ENCODE results near the gene SGTA.
A peak's percentile ranks its signal among the peaks of the same experiment; 100 is the strongest.

The SGTA gene

DNA sequence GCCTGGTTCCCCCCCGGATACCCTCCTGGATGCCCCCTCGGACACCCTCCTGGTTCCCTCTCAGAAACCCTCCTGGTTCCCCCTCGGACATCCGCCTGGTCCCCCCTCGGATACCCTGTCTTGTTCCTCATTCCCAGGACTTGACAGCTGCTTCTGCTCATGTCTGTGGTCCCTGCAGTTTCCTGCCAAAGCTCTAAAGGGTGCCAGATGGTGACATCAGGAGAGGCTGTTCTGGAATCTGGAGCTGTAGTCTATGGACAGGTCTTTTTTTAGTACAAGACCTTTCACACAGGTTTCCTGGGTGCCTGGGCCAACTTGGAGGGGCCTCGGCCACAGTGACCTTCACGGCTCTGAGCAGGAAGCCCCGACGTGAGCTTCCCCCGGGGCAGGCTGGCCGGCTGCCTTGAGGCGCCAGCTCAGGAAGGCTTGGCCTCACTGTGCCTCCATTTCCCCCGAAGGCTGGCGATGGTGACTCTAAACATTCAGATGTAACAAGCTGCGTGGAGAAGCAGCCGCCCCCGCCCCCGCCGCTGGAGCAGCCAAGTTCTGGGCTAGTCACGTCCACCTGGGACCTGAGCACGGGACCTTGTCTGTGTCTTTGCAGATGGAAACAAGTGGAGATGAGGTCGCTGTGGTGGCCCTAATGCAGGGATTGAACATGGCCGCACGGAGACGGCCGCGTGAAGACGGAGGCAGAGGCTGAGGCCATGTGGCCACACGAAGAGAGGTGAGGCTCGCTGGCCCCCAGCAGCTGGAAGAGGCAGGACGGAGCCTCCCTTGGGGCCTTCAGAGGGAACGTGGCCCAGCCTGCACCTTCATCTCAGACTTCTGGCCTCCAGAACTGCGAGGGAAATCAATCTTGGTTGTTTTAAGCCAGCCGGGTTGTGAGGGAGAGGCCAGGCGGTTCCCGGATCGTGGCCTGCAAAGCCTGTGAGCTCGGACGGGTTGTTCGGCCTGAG lies 12.7 kb downstream of the SGTA start:
- peak; percentile 50 for DNase-seq (ENCODE audit: low spot score)

DNA sequence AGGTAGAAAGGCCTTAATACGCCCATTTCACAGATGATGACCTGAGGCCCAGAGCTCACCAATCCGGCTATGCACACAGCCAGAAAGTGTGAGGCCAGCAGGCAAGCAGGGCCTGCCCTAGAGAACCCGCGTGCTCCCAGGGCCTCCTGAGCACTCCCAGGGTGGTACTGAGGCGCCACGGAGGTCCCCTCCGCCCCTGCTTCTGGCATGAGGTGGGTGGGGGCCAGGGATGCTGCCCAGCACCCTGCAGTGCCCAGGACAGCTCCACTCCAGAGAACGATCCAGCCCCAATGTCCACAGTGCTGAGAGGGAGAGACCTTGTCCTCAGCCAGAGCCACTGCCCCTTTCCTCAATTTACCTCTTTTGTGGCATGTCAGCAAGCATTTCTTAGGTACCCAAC lies 13.9 kb downstream of the SGTA start:
- DNase-seq (ENCODE audit: low spot score) = no peak

DNA sequence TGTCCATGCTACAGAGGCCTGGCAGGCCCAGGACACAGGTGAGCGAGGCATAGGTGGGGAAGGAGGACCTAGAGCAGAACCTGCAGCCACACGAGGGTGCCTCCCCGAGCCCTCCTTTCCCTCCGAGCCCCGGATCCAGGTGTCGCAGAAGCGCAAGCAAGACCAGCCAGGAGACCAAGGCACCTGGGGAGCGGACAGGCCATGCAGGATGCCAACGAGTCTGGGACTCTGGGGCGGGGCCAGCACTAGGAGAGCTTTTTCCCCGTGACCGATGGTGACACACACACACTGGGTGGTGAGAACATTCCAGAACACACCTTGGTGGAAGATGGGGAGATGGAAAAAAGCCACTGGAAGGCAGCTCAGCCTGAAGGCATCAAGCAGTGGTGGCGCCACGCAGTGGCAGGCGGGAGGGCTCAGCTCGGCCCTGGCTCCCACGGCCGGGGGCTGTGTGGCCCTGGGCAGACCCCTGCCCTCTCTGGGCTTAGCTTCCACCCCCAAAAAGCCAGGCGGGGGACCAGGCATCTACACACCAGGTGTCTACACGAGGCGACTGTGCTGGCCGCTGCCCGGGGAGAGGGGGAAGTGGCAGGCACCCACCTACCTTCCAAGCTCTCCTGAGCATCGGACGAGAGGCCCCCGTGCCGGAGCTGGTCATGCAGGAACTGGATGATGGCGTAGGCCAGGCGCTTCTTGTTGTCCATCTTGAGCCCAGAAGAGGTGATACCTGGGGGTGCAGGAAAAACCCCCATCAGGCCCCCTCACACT lies 14.5 kb downstream of the SGTA start:
- no peak for DNase-seq (ENCODE audit: low spot score)

DNA sequence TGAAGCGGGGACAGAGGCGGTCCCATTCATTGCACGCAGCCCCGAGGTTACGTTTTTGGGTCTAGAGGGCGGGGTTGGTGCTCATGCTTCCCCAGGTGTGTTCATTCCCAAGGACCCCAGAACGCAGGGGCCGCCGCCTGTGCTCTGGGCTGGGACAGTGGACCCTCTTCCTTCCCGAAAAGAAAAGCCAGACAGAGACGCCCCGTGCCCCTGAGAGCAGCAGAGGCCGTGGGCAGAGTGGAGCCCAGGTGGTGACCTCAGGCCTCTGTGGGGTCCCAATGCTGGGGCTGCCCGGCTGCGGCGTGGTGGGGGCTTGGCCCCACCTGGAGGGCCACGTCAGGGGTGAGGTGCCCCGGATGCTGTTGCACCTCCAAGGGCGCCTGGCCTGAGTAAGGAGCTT lies 15.4 kb downstream of the SGTA start:
- no peak for DNase-seq (ENCODE audit: low spot score)

DNA sequence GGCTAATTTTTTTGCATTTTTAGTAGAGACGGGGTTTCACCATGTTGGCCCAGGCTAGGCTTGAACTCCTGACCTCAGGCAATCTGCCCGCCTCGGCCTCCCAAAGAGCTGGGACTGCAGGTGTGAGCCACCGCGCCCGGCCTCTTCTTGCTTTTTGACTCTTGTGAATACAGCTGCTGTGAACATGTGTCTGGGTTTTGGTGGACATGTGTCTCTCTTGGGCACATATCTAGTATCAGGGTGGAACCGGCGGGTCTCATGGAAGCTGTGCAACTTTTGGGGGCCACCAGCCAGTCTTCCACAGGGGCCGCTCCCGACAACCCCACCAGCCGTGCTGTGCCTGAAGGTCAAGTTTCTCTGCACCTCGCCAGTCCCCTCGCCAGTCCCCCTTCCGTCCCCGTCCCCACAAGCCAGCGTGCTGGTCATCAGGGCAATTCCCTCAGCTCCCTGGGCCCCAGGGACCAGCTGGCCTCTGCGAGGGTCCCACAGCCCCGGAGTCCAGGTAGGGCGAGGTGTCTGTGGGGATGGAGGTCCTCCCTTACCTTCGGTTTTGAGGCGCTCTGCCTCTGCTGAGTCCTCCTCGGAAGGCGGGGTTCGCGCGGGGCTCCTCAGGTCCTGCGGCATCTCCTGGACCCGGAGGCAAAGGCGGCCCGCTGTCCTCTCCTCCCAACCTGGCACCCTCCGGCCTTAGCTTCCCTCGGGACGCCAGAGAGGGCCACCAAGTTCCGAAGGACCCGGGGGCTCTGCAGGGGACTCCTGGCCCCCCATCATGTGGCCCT lies 16.3 kb downstream of the SGTA start:
- DNase-seq (ENCODE audit: low spot score) = no peak

DNA sequence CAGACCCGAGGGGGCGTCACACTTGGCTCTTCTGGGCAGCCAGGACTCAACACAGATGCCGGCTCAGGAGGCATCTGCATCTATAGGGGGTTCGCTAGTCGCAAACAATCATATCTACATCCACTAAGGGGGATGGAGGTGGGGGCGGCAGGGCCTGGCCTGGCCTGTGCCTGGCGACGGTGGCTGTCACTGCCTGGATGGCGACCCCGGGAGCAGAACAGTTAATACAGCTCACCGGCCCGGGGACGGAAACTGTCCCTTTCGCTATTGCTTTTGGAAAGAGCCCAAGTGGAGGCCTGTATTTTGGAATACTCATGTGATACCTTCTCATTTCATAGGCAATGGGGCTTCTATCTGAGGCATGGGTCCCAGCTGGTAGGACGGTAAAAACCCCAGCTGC lies 17.7 kb downstream of the SGTA start:
- no peak for DNase-seq (ENCODE audit: low spot score)

DNA sequence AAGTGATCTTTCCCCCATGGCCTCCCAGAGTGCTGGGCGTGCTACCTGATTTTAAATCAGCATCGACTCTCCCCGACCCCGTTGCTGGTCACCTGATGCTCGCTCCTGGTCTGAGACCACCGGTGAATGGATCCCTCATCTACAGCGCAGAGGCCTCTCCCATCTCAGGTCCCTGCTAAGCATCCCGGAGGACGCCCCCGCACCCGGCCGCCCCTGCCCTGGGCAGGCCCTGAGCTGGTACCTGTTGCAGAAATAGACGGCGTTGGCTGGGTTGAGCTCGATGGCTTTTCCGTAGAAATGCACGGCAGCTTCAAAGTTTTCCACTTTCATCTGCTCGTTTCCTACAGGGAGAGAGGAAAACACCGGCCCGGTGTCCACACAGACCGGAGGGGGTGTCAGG lies 18.1 kb downstream of the SGTA start:
- no peak for DNase-seq (ENCODE audit: low spot score)

DNA sequence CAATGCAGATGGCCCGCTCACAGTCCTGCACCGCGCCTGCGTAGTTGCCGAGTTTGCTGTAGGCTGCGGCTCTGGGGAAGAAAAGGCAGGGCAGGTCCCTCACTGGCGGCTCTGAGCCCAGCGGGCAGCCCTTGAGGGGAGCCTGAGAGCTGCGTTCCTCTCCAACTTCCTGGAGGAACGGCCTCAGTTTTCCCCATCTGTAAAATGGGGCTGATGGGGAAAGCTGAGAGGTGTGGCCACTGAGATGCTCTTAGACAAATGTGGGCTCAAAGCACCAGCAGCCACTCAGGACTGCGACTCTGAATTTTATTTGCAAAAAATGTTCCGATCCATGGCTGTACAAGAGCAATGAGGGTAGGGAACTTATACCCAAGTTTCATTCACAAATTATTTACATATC lies 19.4 kb downstream of the SGTA start:
- DNase-seq (ENCODE audit: low spot score) = no peak

DNA sequence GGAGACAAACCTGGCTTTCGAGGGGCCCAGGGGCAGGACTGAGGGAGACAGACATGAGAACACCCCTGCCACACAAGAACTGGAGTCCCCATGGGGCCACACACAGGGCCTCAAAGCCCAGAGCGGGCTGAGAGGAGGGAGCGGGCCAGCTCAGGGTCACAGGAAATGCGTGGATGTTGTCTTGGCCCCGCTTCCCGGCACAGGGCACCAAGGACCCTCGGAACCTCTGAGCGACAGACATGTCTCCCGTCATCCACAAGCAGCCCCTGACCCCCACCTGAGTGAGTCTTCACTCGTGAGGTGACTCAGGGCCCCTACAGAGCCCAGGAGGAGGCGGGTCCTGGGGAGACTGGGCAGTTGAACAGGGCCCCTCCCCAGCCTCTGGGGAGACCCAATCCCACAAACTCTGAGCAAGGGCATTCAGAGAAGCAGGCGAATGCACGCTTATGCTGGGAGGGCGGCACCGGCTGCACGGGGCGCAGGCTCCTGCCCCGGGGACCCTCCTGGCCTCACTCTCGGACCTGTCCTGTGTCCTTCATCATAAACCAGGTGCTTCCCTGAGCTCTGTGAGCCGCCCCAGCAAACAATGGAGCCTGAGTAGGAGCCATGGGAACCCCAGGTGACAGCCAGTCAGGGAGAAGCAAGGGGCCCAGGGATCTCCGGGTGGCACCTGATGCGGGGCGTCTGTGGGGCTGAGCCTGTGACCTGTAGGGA lies 20.1 kb downstream of the SGTA start:
- no peak for DNase-seq (ENCODE audit: low spot score)

DNA sequence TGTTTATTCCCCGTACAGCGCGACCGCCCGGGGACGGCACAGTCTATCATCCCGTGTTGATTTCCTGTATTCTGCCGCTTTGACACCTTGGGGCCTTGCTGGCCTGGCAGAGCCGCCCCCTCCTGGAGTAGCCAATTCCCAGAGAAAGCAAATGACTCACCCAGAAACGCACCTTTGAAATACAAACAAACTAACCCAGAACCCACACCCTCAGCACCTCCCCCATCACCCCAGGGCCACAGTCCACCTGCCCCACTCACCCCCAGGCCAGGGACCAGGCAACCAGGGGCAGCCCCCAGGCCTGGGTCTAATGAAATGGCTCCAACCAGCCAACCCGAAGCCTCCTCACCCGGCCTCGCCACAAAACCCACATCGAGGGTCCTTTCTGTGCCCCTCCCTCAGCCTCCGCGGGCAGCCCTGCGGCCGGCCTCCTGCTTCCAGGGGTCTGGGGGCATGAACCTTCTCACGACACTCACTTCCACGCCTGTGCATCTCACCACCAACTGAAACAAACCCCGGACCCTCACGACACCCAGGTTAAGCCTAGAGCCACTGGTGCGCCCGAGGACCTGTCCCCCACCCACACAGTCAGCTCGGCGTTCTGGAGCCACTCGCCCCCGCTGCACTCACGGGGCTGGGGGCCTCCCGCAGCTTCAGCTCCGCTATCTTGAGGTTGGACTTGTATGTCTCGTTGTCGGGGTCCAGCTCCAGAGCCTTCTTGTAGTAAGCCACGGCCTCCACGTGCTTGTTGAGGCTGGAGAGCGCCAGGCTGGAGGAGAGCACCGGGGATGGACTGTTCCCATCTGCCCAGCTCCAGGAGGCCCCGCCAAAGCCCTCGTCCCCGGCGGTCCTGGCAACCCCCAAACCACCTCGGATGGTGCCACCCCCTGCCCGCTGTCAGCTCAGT lies 20.9 kb downstream of the SGTA start:
- DNase-seq (ENCODE audit: low spot score) = no peak

DNA sequence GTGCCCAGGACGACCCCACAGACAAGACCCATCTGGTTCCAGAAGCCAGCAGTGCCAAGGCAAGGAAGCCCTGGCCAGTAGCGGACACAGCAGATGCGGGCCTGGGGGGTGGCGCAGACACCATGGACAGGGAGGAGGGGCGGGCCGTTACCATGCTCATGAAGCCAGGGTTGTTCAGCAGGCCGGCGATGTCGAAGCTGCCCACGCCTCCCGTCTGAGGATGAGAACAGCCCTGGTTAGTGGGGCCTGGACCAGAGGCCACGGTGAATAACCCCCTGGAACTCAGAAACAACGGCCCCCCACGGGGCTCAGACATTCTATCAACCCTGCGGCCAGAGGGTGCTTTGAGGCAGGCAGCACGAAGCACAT lies 21.8 kb downstream of the SGTA start:
- no peak for DNase-seq (ENCODE audit: low spot score)

DNA sequence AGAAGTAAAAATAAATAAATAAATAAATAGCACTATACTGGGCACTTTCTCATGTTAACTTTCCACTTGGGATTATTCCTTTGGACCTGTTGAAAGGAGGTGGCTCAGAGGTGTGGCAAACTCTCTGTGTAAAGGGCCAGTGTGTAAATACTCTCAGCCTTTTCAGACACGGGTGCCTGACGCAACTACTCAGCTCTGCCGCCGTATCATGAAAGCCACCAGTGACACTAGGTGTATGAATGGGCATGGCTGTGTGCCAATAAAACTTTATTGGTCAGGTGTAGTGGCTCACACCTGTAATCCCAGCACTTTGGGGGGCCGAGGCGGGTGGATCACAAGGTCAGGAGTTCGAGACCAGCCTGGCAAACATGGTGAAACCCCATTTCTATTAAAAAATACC lies 23.1 kb downstream of the SGTA start:
- no peak for DNase-seq (ENCODE audit: low spot score)

DNA sequence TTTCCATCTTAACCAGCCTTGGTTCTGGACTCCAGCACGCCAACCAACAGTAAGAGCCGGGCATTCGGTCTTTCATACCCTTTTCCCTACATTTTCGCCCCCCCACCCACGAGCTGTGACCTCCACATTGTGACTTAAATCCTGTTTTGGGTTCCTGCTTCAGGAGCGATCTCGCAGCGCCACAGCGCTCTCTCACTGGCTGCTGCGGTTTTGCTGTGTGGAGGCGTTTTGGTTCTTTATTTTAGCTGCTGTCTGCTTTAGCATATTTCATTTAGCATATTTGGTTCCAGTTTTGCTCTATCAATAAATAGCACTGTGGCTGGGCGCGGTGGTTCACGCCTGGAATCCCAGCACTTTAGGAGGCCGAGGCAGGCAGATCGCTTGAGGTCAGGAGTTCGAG lies 23.7 kb downstream of the SGTA start:
- no peak for DNase-seq (ENCODE audit: low spot score)

DNA sequence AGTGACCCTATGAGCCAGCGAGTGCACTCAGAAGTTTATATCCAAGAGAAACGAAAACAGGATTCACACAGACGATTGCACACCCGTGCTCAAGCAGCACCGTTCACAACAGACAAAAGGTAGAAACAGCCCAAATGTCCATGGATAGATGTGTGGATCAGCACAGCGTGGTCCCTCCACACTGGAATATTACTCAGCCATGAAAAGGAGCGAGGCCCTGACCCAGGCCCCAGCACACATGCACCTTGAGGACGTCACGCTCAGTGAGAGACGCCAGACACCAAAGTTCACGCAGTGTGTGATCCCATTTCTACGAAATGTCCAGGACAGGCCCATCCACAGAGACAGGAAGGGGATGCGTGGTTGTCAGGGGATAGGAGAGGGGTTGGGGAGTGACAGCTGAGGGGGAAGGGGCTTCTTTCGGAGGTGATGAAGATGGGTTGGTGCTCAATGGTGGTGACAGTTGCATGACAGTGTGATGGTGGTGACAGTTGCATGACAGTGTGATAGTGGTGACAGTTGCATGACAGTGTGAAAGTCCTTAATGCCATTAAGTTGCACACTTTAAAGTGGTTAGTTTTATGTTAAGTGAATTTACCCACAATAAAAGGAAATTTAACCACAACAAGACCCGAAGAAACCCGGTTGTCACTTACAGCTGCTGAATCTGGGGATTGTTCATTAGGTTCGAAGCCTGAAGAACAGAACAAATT lies 24.3 kb downstream of the SGTA start:
- no peak for DNase-seq (ENCODE audit: low spot score)

DNA sequence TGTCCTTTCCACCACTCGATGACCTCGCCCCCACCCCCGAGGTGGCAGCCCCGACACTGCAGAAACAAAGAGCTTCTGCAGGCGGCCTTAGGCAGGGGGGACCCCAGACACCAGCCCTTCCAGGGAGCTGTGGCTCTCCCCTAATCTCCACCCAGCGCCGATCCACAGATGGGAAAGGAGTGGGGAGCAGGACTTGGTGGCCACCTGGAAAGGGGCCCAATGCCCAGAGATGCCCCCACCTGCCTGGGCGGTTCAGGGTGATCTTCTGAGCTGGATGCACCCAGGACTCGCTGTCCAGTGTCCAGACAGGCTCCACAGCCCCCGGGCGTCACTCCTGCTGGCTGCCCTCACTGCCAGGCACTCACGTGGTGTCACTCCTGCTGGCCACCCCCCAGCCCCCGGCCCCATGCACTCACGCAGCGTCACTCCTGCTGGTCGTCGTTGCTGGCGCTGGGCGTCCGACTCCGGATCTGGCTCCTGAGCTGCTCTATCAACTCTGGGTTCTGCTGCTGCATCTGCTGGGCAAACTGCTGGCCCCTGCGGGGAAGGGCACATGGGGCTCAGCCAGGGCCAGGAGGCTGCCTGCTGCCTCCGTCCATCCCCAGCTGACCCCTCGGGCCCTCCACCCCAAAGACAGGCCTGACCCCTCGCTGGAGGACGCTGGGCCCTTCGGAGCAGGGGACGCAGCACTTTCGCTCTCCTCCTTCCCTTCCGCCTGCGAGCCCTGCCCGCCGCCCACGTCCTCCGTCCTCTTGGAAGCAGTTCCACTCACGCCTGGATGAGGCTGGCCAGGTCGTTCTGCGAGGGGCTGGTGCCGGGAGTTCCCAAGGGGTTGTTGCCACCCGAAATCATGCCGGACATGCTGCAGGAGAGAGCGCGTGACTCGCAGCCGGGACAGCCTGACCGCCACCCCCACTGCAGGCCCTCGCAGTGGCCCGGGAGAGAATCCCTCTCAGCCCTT lies 25.9 kb downstream of the SGTA start:
- no peak for DNase-seq (ENCODE audit: low spot score)

DNA sequence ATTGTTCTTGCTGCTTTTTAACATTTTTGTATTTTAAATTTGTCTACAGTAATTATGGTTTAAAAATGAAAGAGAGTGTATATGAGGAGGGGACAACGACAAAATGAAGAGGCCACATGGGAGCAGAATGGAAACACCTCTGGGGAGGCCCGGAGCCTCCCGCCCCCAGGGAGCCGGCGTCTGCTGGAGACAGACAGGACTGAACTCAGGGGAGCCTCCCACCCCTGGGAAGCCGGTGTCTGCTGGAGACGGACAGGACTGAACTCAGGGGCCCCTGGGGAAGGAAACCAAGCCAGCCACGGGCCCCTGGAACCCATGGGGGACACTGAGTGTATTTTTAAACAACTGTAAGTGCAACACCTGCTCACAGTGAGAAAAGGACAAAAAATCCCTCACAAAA lies 26.6 kb downstream of the SGTA start:
- no peak for DNase-seq (ENCODE audit: low spot score)

DNA sequence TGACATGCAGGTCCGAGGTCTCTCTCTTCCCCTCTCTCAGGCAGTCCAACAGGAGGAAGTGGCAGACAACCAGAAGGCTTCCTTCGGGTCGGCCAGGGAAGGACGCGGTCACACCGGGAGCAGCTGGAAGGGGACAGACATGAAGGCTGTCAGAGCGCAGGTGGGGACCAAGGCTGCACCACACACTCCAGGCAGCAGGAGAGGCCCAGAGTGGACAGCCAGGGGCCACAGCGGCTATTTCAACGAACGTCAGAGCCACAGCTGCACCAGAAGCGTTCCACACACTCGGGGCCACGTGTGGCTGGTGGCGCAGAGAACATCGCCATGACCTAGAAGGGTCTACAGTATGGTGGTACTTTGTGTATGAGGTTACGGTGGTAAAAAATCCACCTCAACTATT lies 27.3 kb downstream of the SGTA start:
- no peak for DNase-seq (ENCODE audit: low spot score)

DNA sequence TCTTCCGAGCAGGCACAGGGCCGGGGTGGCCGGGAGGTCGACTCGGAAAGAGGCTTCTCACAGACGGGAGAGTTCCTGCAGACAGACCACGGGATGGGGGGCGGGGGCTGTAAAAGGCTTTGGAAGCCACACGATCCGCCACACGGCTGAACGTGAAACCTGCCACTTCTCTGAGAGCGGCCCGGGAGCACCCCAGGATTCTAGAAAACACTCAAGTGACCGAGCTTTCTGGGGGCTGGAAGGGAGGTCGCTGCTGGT lies 27.7 kb downstream of the SGTA start:
- DNase-seq (ENCODE audit: low spot score) = no peak

DNA sequence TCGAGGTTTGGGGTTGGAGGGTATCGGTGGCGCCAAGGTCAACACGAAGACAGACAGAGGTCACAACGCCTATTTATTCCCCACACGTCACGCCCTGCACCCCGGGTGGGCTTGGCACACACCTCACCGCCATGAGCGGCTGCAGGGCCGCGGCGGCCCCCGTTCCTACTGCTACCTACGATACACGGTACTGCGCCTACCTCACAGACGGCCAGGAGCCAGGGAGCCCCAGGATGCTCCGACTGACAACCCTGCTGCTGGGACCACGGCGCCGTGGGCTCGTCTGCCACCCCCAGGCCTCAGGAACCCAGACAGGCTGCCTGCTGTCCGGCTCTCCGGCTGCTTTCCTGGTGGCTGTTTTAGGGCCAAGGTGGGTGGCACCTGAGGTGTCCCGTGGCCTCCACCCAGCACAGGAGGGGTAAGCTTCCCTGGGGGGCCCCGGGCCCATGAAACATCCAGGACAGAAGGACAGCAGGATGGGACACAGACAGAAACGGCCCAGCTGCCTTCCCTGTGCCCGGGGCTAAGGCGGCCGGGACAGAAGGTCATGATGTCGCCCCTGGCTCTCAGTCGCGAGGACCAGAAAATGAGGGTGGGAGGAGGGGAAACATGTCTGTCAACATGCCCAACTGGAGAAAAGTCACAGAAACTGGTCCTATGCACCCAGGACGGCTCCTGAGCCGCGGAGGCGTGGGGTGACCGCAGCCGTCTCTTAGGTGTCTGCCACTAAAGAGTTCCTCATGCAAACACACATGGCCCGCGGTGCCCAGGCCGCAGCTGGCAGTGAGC lies 28.2 kb downstream of the SGTA start:
- no peak for DNase-seq (ENCODE audit: low spot score)

Data from AG20443 (cell line).